WI38 (cell line): Measurements from ENCODE around the gene CCDC146.
A peak's percentile ranks its signal among the peaks of the same experiment; 100 is the strongest.
"Not testable (repeated sequence)": the region's sequence is repeated elsewhere in the genome, so short reads cannot be mapped to it uniquely, and the experiment has no call there.

Source experiments
- H3K4me3 ChIP-seq: 2 replicates; pipeline ENCODE4 v1.5.1; 2011; ENCODE audit warnings: low read depth, mild to moderate bottlenecking, control low read depth, low read length

The CCDC146 gene

GRCh38 chr7:77121860-77122681, at the start of gene CCDC146:
CCDC146 (plus strand) TSS chr7:77122615; CDS start chr7:77167669, 45,054 bp downstream.
- H3K4me3 ChIP-seq = peak within 1 kb of the TSS; percentile 70

GRCh38 chr7:77074786-77075396, 47.5 kb upstream of the CCDC146 start:
- H3K4me3 ChIP-seq = not testable (repeated sequence)

- not testable (repeated sequence) for H3K4me3 ChIP-seq
These were observed 45.4 kb upstream of the CCDC146 start for GRCh38 chr7:77077060-77077459.

- not testable (repeated sequence) for H3K4me3 ChIP-seq
These were observed 43.3 kb upstream of the CCDC146 start for GRCh38 chr7:77079112-77079511.

- H3K4me3 ChIP-seq = not testable (repeated sequence)
These were observed 42.8 kb upstream of the CCDC146 start for GRCh38 chr7:77079624-77080023.

- H3K4me3 ChIP-seq = not testable (repeated sequence)
These were observed 42.2 kb upstream of the CCDC146 start for GRCh38 chr7:77080236-77080635.

GRCh38 chr7:77082192-77082591, 40.2 kb upstream of the CCDC146 start:
- H3K4me3 ChIP-seq = not testable (repeated sequence)

GRCh38 chr7:77092301-77092700, 30.1 kb upstream of the CCDC146 start:
- not testable (repeated sequence) for H3K4me3 ChIP-seq

- not testable (repeated sequence) for H3K4me3 ChIP-seq
These were observed 21.9 kb upstream of the CCDC146 start for GRCh38 chr7:77100501-77100900.

- not testable (repeated sequence) for H3K4me3 ChIP-seq
These were observed 21.2 kb upstream of the CCDC146 start for GRCh38 chr7:77101187-77101586.

- not testable (repeated sequence) for H3K4me3 ChIP-seq
These were observed 19.7 kb upstream of the CCDC146 start for GRCh38 chr7:77102671-77103070.

- not testable (repeated sequence) for H3K4me3 ChIP-seq
These were observed 16.5 kb upstream of the CCDC146 start for GRCh38 chr7:77105904-77106303.

GRCh38 chr7:77107659-77108058, 14.8 kb upstream of the CCDC146 start:
- H3K4me3 ChIP-seq = not testable (repeated sequence)

GRCh38 chr7:77108362-77108761, 14.1 kb upstream of the CCDC146 start:
- H3K4me3 ChIP-seq = not testable (repeated sequence)

- H3K4me3 ChIP-seq = not testable (repeated sequence)
These were observed 9.6 kb upstream of the CCDC146 start for GRCh38 chr7:77112719-77113306.

- not testable (repeated sequence) for H3K4me3 ChIP-seq
These were observed 3.1 kb downstream of the CCDC146 start for GRCh38 chr7:77125486-77125885.

- not testable (repeated sequence) for H3K4me3 ChIP-seq
These were observed 4.6 kb downstream of the CCDC146 start for GRCh38 chr7:77127009-77127408.

- H3K4me3 ChIP-seq = not testable (repeated sequence)
These were observed 6.4 kb downstream of the CCDC146 start for GRCh38 chr7:77128582-77129410.

GRCh38 chr7:77131781-77132180, 9.4 kb downstream of the CCDC146 start:
- H3K4me3 ChIP-seq = not testable (repeated sequence)

GRCh38 chr7:77138668-77139067, 16.3 kb downstream of the CCDC146 start:
- not testable (repeated sequence) for H3K4me3 ChIP-seq

- not testable (repeated sequence) for H3K4me3 ChIP-seq
These were observed 17.9 kb downstream of the CCDC146 start for GRCh38 chr7:77140291-77140690.
